Pons (tissue), 1 donor: Measurements from ENCODE around the gene MROH2A.

Experiments used
- DNase-seq: peaks from one replicate; pipeline ENCODE4 v3.0.0-alpha.2; 2016; ENCODE audit warnings: low spot score

MROH2A gene

DNA sequence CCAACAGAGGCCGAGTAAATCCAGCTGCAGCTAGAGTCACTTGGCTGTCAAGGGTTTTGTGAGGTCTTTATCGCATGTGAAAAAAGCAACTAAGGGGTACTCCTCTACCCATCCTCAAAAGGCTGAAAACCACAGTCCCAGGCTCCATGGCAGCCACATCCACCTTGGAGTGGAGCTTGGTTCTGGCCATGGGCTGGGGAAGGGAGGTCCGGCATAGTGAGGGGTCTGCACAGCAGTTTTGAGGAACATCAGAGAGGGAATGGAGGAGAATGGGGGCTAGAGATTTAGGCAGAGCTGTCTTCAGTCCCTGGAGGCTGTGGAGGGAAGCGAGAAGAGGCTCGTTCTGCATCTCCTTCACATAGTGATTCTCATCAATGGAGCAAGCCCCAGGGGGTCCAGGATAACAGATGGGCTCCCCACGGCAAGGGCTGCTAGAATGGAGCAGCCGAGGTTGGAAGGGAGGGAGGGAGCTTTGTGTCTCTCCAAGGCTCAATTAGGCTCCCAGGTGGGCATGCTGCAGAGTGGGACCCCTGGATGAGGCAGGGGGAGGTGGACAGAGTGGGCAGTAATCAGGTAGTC is 21.0 kb downstream of the MROH2A start:
- DNase-seq = no peak

DNA sequence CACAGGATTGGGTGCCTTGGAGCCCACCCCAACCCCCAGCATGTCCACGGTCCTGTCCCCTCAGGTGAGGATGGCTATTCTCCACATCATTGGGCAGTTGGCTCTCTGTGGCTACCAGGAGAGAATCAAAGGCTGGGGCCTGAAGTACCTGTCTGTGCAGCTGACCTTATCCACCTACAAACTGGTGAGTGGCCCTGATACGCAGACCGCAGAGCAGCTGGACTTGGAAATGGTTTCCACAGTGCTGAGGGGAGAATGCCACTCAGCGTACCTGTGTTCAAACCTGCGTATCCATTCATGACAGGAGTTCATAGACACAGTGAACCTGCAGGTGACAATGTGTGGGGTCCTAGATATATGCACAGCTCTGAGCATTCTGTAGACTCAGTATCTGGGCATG is 21.6 kb downstream of the MROH2A start:
- no peak for DNase-seq

DNA sequence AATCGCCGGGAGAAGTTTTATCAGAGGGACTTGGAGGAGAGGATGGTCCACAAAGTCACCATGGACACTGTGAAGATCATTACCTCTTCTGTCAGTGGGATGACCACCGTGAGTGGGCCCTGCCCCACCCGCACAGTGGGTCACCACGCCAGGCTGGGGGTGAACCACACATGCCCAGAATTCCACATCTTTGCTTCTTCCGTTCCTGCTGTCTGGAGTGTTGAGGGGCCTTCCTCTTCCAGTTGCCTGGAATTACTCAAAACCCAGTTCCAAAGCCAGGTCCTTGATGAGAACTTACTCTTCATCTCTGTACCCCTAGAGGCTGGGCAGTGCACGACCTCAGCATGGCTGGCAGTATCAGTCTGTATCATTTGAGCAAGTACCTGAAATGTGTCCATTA is 22.1 kb downstream of the MROH2A start:
- no peak for DNase-seq

DNA sequence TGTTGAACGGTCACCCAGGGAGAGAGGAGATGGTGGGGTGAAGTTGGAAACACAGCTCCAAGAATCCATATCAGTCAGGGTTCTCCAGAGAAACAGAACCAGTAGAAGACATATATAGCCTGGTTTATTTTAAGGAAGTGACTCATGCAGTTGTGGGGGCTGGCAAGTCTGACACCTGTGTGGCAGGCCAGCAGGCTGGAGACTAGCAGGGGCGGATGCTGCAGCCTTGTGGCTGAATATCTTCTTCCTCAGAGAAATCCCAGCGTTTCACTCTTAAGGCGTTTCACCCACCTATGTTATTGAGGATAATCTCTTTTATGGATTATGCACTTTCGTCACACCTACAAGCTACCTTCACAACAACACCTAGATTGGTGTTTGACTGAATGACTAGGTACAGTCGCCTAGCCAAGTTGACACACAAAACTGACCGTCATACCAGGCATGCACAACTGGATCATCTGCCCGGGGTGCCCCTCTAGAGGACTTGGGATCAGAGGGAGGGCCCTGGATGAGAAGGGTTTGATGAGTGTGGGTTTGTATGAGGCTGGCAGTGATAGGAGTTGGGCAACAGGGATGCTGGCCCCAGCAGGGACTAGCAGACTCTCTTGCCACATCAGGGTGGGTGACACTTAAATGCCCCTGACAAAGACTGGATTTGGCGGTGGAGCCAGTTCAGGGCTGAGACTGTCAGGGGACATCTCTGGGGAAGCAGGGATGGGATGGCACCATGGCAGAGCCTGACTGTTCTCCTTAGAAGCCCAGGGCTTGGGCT is 23.4 kb downstream of the MROH2A start:
- no peak for DNase-seq

DNA sequence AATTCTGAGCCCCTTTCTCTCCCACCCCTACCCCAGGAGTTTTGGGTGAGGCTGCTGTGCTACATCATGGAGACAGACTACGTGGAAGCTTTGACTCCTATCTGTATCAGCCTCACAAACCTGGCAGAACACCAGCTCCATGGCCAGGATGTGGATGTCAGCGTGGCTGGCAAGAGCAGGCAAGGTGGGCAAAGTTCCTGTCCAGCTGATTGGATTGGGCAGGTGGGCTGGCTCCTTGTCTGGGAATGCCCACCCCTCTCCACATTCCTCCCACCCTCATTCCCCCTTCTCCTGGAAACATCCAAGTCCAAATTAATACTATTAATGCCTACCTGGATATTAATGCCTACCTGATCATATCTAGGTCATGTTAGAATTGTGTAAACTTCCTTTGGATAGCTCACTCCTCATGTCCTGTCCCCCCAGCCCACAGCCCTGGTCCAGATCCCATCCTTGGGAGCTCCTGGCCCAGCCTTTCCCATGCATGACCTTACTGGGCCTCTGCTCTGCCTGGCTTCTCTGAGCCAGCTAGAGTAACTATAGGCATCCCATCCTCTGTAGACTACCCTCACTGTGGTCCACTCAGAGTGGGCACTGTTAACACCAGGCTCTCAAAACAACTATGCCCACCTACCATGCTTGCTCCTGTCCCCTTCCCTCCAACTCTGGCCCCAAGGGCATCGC is 24.1 kb downstream of the MROH2A start:
- DNase-seq = no peak

DNA sequence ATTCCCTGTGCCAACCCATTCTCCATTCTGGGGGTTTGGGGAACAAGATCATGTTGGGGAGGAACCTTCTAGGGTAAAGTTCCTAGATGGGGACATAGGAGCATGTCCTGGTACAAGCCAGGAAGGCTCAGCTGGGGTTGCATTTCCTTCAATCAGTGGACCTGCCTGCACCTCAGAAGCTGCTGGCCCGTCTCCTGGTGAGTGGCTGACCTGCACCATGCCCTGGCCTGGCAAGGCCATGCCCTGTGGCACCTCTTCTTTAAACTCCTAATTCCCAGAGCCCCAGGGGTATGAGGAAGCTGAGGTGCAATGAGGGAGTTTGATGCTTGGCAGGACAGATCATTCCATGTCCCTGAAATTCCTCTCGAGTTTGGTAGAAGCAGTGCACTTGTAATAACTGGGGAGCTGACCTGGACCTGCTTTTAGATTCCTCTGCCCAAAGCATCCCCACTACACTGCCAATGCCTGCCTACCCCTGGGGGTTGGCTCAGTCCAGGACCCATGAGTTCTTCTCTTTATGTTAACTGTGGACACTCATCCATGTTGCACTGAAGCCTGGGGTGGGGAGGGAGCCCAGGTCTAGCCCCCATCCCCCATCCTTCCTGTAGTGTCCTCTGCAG is 25.3 kb downstream of the MROH2A start:
- no peak for DNase-seq

DNA sequence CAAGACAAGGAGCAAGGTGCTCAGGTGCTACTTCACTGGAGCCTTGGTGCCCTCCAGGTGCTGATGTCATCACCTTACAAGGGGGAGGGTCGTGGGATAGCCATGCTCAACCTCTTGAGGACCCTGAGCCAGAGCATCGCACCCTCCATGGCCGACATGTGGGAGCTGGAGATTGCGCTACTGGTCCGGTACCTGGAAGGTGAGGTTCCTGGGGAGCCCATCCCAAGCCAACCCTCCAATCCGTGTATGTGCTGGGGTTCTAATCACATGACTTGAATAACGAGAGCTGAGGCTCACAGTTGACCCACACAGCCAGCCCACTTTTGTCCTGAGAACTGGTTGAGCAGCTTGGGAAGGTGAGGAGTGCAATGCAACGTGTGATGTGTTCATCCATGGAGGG is 25.9 kb downstream of the MROH2A start:
- no peak for DNase-seq

DNA sequence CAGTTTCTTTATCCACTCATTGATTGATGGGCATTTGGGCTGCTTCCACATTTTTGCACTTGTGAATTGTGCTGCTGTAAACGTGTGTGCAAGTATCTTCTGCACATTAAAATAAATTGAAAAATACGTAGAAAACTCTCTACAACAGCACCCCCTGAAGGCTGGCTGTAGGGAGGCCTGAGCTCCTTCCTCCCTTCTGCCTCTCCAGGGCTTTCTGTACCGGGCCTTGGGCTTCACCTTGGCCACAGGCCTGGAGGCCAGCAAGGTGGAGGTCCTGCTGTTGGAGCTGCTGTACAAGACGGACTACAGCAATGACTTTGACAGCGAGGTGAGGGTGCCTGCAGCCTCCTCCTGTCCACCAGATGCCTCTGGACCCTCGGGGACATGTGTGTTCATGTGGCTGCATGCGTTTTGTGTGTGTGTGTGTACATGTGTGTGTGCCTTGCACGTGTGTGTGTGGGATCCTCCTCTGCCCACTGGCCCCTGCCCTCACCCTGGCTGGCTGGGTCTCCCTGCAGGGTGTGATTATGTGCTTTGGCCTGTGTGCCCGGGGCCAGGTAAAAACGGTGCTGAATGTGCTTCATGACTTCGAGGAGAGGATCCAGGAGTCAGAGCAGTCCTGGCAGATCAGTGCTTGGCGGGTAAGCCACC is 29.2 kb downstream of the MROH2A start:
- no peak for DNase-seq

DNA sequence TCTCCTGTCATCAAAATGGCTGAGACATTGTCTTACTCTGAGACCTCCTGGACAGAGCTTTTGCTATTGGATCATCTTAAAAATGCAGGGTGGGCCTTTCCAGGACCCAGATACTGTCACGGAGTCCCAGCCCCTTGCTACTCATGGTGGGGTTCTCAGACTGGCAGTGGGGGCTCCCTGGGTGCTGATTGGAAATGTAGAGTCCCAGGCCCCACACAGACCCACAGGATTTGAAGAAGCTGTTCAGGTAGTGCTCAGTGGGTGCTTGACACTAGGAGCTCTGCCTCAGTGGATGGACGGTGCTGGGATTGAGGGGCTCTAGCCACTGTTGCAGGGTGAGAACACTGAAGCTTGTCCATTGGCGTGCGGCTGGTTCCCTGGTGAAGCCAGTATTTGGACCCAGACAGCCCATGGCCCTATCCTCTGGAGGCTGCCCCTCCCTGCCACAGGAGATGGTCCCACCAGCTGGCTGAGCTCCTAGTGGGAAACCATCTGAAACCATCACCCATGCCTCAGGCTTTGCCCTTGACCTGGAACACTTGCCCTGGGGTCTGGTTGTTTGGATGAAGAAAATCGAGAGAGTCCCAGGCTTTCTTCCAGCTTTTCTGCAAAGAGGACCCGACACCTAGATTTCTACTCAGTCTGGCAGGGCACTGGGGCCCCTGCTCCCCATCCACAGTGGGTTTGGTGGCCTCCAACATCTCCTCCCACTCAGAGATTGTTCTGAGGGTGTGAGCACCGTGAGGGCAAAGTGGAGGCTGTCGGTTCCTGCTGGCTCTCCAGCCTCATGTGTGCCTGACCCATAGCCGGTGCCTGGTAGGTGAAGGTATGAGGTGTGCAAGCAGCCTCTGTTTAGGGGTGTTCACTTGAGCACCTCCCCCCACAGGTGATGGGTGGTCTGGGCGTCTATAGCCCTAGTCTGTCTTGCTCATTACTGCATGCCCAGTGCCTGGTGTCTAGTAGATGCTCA is 30.1 kb downstream of the MROH2A start:
- DNase-seq = no peak

DNA sequence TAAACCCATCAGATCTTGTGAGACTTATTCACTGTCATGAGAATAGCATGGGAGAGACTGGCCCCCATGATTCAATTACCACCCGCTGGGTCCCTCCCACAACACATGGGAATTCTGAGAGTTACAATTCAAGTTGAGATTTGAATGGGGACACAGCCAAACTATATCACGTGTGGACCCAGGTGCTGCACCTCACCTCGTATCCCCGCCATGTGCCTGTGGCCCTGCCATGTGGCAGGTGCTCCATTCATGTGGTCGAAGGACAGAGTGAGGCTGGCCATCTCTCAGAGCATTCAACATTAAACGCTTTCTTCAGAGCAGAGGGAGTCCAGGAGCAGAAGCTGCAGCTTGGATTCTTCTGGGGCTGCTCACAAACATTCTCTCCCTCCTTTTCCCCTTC is 32.3 kb downstream of the MROH2A start:
- no peak for DNase-seq

DNA sequence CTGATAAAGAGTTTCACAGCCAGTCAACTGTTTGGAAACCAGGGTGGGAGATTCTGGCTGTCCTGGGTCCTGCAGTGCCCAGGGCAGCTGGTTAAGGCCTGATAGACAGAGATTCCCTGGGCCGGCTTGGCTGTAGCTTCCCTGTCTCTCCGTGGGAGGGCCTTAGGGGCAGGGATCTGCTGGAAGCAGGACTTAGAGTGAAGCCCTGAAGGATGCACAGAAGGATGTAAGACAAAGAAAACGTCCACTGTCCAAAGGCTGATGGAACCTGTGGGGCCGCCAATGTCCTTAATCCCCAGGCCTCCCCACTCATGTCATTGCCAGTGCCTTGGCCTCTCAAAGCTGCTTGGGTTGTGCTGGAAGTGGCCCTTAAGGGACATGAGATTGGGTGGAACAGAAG is 33.0 kb downstream of the MROH2A start:
- DNase-seq = no peak

DNA sequence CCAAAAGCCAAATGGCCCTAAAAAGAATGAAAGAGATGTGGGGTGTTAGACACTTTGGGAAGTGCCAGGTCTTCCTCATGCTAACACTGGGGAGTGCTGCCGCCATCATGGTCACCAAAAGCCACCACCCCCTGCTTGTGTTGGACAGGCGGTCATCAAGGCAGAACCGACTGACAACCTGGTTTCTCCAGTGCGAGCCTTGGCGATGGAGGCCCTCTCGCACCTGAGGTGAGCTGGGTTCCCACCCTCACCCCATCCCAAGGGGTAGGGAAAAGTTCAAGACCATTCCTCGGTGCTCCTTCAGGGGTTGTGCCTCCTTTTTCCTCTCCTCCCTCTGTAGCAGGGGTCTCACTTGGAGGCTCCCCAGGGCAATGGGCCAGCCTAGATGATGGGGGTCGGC is 33.6 kb downstream of the MROH2A start:
- DNase-seq = no peak

DNA sequence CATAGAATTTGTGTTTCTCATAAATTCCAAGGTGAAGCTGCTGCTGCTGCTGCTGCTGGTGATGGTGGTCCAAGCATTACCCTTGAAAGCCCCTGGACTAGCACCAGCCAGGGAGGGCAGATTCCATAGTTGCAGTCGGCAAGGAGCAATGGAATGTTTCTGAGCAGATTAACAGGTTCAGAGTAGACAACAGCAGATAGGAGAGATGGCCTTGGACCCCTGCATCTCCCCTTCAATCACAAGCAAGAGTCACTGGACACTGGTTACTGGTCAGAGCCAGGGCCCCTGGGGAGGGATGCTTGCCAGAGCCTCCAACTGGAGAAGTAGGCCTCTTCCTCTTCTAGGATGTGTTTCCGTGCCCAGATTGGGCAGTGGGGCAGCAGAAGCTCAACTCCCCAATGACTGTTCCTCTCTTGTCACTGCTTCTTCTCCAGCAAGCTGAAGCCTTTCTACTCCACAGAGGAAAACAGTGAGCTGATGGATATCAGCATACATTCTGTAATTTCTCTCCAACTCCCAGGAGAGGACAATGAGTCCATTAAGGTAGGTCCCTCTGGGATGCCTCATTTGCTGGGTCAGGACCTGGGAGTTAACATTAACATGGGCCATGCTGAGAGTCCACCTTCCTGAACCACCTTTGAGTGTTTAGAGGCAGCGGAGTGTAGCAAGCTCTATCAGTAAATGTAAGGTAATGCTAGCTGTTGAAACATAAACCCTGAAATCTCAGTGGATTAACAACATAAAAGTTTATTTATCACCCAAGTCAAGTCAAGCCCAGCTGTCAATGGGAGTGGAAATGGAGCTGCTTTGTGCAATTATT is 35.3 kb downstream of the MROH2A start:
- no peak for DNase-seq

DNA sequence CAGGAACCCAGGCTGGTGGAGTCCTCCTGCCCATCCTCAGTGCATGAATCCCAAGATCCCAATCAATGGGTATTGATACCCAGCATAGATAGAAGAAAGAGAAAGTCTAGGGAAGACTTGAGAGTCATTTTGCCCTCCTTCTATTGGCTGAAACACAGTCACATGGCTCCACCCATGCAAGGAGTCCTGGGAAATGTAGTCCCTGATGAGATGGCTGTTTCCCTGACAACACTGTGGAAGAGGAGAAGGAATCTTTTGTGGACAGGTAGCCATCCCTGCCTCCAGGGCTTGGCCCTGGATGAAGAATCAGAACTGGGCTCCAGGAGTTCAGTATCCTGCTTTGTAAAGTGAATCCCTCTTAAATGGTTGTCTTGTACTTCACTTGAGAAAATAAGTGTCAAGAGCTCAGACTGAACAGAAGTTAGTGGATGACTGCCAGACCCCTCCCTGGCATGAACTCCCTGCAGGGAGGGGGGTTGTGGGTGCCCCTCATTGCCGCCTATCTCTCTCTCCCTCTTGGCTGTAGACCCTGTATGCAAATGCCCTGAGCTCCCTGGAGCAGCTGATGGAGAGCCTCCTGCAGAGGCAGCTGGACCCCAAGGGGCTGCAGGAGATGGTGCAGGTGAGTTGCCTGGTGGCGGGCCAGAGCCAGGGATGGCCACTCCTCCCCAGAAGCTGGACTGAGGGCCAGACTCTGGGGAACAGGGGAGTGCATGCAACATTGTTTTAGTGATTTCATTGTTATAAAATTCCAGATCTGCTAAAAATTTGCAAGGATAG is 36.1 kb downstream of the MROH2A start:
- no peak for DNase-seq

DNA sequence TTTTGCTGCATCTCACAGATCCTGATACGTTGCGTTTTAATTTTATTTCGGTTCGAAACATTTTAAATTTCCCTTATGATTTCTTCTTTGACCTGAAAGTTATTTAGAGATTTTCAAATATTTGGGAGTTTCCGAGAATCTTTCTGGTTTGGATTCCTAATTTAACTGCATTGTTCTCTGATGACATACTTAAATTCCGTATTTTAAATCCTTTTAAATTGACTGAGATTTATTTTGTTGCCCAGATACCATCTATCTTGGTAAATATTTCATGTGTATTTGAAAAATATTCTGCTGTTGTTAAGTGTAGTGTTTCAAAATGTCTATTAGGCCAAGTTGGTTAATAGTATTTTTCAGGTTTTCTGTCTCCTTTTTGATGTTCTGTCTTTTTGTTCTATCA is 37.7 kb downstream of the MROH2A start:
- DNase-seq = no peak

DNA sequence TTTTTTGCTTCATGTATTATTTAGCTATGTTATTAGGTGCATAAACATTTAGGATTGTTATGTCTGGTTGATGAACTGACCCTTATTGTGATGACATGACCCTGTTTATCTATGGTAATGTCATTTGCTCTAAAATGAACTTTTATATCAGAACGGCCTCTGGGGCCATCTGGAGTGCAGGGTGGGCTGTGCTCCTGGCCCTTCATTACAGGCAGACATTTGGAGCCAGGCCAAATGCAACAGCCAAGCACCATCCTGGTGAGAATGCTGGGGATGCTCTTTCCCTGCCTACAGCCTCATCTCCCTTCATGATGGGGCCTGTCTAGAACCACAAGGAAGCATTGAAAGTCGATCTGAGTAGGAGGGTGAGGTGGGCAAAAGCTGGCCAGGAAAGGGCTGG is 38.2 kb downstream of the MROH2A start:
- DNase-seq = no peak

DNA sequence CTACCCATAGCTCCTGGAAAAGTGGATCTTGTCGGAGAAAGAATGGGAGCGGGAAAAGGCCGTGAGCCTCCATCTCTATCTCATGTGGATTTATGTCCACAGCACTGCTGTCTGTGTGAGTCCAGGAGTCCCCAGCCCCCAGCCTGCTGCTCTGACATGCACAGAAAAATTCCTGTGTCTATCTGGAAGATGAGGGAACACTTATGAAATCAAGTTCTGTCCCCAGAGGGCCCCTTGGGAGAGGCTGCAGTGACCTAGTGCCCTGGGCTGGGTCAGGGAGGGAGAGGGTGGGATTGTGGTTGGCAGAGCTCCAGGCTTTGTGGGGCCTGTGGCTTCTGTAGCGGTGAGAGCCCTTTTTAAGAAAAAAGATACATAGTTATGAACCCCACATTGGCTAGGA is 38.6 kb downstream of the MROH2A start:
- no peak for DNase-seq

DNA sequence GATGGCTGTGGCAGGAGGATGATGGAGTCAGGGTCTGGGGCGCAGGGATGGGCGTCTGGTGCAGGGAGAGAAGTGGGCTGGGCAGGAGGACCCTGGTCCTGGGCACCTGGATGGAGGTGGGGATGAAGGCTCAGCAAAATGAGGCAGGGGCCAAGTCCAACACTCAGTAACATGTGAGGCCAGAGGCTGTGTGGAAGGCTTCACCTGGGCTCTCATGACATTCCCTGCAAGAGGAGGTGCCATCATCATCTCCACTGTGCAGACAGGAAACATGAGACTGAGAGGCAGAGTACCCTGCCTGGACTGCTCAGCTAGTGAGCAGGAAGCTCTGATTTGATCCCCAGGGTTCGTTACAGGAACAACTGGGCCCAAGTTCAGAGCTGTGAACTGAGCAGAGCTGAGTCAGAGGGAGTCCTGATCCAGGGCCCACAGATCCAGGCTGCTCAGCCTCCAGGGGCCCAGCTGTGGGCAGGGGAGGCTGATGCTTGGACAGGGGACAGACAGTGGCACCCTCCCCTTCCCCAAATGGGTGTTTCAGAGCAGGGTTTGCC is 39.3 kb downstream of the MROH2A start:
- no peak for DNase-seq

DNA sequence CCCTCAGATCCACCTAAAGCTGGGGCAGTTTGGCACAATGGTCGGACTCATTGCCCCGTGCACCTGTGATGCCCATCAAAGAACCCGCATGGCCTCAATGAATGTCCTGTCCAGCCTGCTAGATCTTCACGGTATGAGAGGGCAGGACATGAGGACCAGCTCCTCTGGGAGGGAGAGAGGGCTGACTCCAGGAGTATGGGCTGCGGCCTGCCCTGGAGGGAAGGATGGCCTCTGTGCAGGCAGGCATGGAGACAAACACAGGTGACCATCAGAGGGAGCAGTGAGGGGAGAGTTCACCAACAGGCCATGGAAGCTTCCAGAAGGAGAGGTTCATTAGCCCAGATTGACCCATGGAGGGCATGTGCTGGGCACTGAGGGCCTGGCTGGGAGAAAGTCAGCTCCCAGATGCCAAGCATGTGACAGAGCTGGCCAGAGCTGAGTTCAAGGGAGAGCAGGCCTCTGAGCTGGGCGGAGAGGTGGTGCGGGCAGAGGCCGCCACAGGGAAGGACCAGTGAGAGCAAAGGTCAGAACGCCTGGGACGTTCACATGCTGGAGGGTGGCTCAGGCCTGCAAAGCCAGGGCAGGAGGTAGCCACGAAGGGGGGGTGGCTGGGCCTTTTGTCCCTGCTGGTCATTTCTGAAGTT is 40.0 kb downstream of the MROH2A start:
- no peak for DNase-seq
